Ascending aorta (tissue), 2 donors: Measurements from ENCODE around the gene LONP1. TPM values are rescaled to one million over a fixed set of nuclear protein-coding genes. Genes with fewer than 3 reads are reported as not detected.

ENCODE experiments used
- DNase-seq, 2 donors: peaks; one replicate each; pipeline ENCODE4 v3.0.0-alpha.2; 2019; ENCODE audit warnings: low spot score in 2 of 2
- H3K27ac ChIP-seq, 2 donors: fragments of 200-600 bp; sonication (generic); one replicate each; pipeline ENCODE4 v1.5.1; 2016 to 2017; ENCODE audit warnings: mild to moderate bottlenecking in 1 of 2
- H3K27me3 ChIP-seq: fragments of 200-600 bp; sonication (generic); one replicate; pipeline ENCODE4 v1.5.1; 2017
- H3K36me3 ChIP-seq, 2 donors: fragments of 200-600 bp; sonication (generic); one replicate each; pipeline ENCODE4 v1.5.1; 2016
- H3K4me1 ChIP-seq, 2 donors: fragments of 200-600 bp; sonication (generic); one replicate each; pipeline ENCODE4 v1.5.1; 2016 to 2017; ENCODE audit warnings: mild to moderate bottlenecking in 1 of 2
- H3K4me3 ChIP-seq, 2 donors: fragments of 200-600 bp; sonication (generic); one replicate each; pipeline ENCODE4 v1.5.1; 2016 to 2017; ENCODE audit warnings: mild to moderate bottlenecking in 1 of 2
- H3K9me3 ChIP-seq, 2 donors: fragments of 200-600 bp; sonication (generic); one replicate each; pipeline ENCODE4 v1.5.1; 2016
- CTCF ChIP-seq, 3 experiments: fragments of 200-600 bp in 2 of 3; fragments of 450-650 bp in 1 of 3; sonication (generic) in 2 of 3; IDR thresholded peaks; one replicate each; pipeline ENCODE4 v1.5.1; 2016 to 2019; ENCODE audit warnings: antibody characterized with exemption in 3 of 3, mild to moderate bottlenecking in 1 of 3, moderate library complexity in 1 of 3
- intact Hi-C: fragments of 100-400 bp; cut with DNase I; formaldehyde crosslinking; loops from one replicate; pipeline ENCODE4 v1.15.1; 2023
- total RNA-seq: library from RNA; depleted of rRNA; stranded (reverse); fragments of >200 nt; gene quantifications from one replicate; pipeline ENCODE4 v1.1.0, GENCODE V29; 2016

Gene LONP1
- total RNA-seq, 1 donor from 2014 or later = 60.0 TPM

GRCh38 chr19:5669212-5669611 lies 50.7 kb downstream of the LONP1 start:
- intact Hi-C loops = no loop called here
- H3K9me3 ChIP-seq = no peaks in the 10 kb centered on the region
- no peak overlapping the region for H3K4me3 ChIP-seq
- no peaks in the 10 kb centered on the region for H3K4me1 ChIP-seq
- H3K27ac ChIP-seq = no peak overlapping the region
- peaks cover 53 to 60% of the 10 kb centered on the region in 2 donors for H3K36me3 ChIP-seq
- H3K27me3 ChIP-seq = no peaks in the 10 kb centered on the region
- no peak for DNase-seq
- TF ChIP-seq CTCF (IDR thresholded peaks at IDR 0.05) = no peak

GRCh38 chr19:5667751-5668271 lies 52.1 kb downstream of the LONP1 start:
- H3K36me3 ChIP-seq = peaks cover 67 to 74% of the 10 kb centered on the region in 2 donors
- no peak overlapping the region for H3K4me3 ChIP-seq
- intact Hi-C loops = no loop called here
- no peaks in the 10 kb centered on the region for H3K4me1 ChIP-seq
- H3K27ac ChIP-seq = no peak overlapping the region
- TF ChIP-seq CTCF (IDR thresholded peaks at IDR 0.05) = no peak
- no peaks in the 10 kb centered on the region for H3K9me3 ChIP-seq
- DNase-seq = no peak
- no peaks in the 10 kb centered on the region for H3K27me3 ChIP-seq

- TF ChIP-seq CTCF (IDR thresholded peaks at IDR 0.05) = no peak
- no peak for DNase-seq
- intact Hi-C loops = no loop called here
- Histone ChIP-seq H3K36me3 (peaks cover 75 to 82% of the 10 kb centered on the region in 2 donors), H3K27me3 (no peaks in the 10 kb centered on the region), H3K4me1 (no peaks in the 10 kb centered on the region), H3K27ac (no peak overlapping the region), H3K9me3 (no peaks in the 10 kb centered on the region), H3K4me3 (no peak overlapping the region)
Measured at GRCh38 chr19:5666921-5667610, 52.9 kb downstream of the LONP1 start.

GRCh38 chr19:5665781-5666513 lies 54.0 kb downstream of the LONP1 start:
- intact Hi-C loops = no loop called here
- Histone ChIP-seq H3K4me1 (no peaks in the 10 kb centered on the region), H3K27ac (peak overlapping the region in 1 of 2 donors; percentile 14), H3K4me3 (no peak overlapping the region), H3K27me3 (no peaks in the 10 kb centered on the region), H3K9me3 (no peaks in the 10 kb centered on the region), H3K36me3 (peaks cover 86 to 88% of the 10 kb centered on the region in 2 donors)
- DNase-seq = no peak
- peak in 1 of 3 experiments; percentile 15 for TF ChIP-seq CTCF (IDR thresholded peaks at IDR 0.05)

- H3K4me3 ChIP-seq = no peak overlapping the region
- TF ChIP-seq CTCF (IDR thresholded peaks at IDR 0.05) = no peak
- no peak for DNase-seq
- intact Hi-C loops = no loop called here
- peaks cover 99 to 100% of the 10 kb centered on the region in 2 donors for H3K36me3 ChIP-seq
- no peaks in the 10 kb centered on the region for H3K27me3 ChIP-seq
- H3K9me3 ChIP-seq = no peaks in the 10 kb centered on the region
- no peaks in the 10 kb centered on the region for H3K4me1 ChIP-seq
- no peak overlapping the region for H3K27ac ChIP-seq
Measured at GRCh38 chr19:5664515-5664914, 55.4 kb downstream of the LONP1 start.
